Ovary (tissue), 3 donors: ENCODE measurements around the gene ARIH1.
"Not testable (repeated sequence)": the region's sequence is repeated elsewhere in the genome, so short reads cannot be mapped to it uniquely, and the experiment has no call there.

ENCODE experiments used
- CTCF ChIP-seq, 3 donors: fragments of 450-650 bp in 2 of 3; fragments of 200-600 bp in 1 of 3; IDR thresholded peaks; one replicate each; pipeline versions ENCODE4 v1.5.1 to v1.8.0; 2016 to 2022; ENCODE audit warnings: antibody characterized with exemption in 3 of 3, mild to moderate bottlenecking in 1 of 3
- EP300 ChIP-seq: sonication (generic); formaldehyde crosslinking; IDR thresholded peaks from one replicate; pipeline ENCODE4 v1.6.1; 2017; ENCODE audit warnings: antibody characterized with exemption
- POLR2A ChIP-seq: fragments of 450-650 bp; IDR thresholded peaks from one replicate; pipeline ENCODE4 v1.6.1; 2017; ENCODE audit warnings: antibody characterized with exemption, mild to moderate bottlenecking, moderate library complexity
- donor health status: DM: no; HTN: no; CAD: no.

GRCh38 chr15:72642271-72642670, 168.1 kb downstream of the ARIH1 start:
- not testable (repeated sequence) for TF ChIP-seq CTCF (IDR thresholded peaks at IDR 0.05); POLR2A; EP300
